GM12865 (cell line): ENCODE data around the gene HNRNPAB.

Experiments
- DNase-seq: peaks from one replicate; pipeline ENCODE4 v3.0.0; 2010; ENCODE audit warnings: low read depth
- H3K4me3 ChIP-seq: 2 replicates; pipeline ENCODE4 v1.5.1; 2011; ENCODE audit warnings: mild to moderate bottlenecking, low read depth, low read length, control low read depth
- TF ChIP-seq, protein P1 (sequence below): IDR thresholded peaks from 2 replicates; pipeline ENCODE4 v1.5.1; 2011; ENCODE audit warnings: low read length, control low read depth, low read depth, inconsistent platforms; ENCODE audit not compliant: insufficient read depth; ENCODE audit errors: missing control alignments

HNRNPAB gene

DNA sequence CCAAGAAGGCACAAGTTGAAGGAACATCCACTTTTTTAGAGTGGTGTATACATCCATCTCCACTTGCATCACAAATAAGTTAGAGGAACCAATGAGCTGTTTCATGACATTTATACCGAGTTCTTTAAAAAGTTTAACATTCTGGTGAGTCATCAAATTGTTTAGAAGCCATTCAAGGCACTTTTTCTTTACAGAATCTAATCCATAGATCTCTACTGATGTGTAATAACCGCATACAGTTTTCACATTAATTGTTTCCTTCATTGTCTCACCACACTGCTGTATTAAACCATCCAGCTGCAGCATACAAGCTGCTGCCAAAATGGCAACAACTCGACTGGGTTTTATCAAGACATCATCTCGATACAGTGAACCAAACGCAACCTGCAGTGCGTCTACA, 17.9 kb upstream of the HNRNPAB start:
- DNase-seq, result no peak
- TF ChIP-seq, protein P1, sequence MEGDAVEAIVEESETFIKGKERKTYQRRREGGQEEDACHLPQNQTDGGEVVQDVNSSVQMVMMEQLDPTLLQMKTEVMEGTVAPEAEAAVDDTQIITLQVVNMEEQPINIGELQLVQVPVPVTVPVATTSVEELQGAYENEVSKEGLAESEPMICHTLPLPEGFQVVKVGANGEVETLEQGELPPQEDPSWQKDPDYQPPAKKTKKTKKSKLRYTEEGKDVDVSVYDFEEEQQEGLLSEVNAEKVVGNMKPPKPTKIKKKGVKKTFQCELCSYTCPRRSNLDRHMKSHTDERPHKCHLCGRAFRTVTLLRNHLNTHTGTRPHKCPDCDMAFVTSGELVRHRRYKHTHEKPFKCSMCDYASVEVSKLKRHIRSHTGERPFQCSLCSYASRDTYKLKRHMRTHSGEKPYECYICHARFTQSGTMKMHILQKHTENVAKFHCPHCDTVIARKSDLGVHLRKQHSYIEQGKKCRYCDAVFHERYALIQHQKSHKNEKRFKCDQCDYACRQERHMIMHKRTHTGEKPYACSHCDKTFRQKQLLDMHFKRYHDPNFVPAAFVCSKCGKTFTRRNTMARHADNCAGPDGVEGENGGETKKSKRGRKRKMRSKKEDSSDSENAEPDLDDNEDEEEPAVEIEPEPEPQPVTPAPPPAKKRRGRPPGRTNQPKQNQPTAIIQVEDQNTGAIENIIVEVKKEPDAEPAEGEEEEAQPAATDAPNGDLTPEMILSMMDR, result no peak
- no peak overlapping the region for H3K4me3 ChIP-seq

DNA sequence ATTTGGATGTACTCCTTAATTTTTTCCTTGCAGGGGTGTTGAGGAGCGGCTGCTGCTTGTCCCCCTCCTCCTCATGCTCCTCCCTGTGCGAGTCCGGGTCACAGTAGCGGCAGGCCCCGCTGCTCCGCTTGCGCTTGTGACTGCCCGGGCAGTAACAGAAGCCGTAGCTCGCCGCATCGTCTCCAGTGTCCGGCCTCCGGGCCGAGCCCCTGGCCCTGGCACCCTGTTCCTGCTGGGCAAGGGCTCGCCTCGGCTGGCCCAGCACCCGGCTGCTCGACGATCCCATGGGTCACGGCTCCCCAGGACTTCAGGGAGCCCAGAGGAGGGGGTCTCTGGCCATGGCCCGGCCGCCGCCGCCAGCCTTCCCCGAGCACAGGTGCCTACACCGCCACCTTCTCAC, 17.3 kb upstream of the HNRNPAB start, which contains the start of gene GMCL2:
Gene GMCL2, minus strand, starts transcription at position 358 of the 400 bp plus-strand sequence. Its CDS starts 72 bp downstream, at position 286.
- no peak within 1 kb of the TSS for H3K4me3 ChIP-seq
- no peak for DNase-seq

DNA sequence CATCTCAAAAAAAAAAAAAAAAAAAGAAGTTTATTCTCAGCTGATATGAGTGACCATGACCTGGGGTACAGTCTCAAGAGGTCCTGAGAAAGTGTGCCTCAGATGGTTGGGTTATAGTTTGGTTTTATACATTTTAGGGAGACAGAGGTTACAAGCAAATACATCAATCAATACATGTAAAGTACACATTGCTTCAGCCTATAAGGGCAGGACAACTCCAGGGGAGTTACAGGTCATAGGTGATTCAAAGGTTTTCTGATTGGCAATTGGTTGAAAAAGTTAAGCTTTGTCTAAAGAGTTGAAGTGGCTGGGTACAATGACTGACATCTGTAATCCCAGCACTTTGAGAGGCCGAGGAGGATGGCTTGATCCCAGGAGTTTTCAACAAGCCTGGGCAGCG, 14.9 kb upstream of the HNRNPAB start:
- H3K4me3 ChIP-seq, result no peak overlapping the region
- TF ChIP-seq, protein P1, result no peak
- DNase-seq, result no peak

More for the DNA sequence above, 17.3 kb upstream of the HNRNPAB start, which contains the start of gene GMCL2:
- TF ChIP-seq, protein P1, result no peak

DNA sequence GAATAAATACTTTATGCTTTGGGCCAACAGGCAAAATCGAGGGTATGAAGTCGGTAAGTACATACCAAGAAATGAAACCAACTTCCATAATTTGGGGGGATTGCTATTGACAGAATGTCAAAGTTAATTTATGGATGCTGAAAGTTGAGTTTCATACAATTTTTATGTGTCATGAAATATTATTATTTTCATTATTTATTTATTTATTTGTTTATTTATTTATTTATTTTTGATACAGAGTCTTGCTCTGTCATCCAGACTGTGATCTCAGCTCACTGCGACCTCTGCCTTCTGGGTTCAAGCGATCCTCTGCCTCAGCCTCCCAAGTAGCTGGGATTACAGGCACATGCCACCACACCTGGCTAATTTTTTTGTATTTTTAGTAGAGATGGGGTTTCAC, 12.7 kb upstream of the HNRNPAB start:
- TF ChIP-seq, protein P1, result no peak
- H3K4me3 ChIP-seq, result no peak overlapping the region
- no peak for DNase-seq

DNA sequence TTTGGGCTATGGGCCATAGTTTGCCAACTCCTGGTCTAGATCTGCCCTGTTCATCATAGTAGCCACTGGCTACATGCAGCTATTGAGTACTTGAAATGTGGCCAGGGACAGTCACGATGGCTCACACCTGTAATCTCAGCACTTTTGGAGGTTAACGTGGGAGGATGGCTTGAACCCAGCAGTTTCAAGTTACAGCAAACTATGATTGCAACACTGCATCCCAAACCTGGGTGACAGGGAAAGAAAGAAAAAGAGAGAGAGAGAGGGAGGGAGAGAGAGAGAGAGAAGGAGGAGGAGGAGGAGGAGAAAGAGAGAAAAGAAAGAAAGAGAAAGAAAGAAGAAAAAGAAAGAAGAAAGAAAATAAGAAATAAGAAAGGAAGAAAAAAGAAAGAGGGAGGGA, 12.1 kb upstream of the HNRNPAB start:
- no peak for DNase-seq
- TF ChIP-seq, protein P1, result no peak
- H3K4me3 ChIP-seq, result no peak overlapping the region

DNA sequence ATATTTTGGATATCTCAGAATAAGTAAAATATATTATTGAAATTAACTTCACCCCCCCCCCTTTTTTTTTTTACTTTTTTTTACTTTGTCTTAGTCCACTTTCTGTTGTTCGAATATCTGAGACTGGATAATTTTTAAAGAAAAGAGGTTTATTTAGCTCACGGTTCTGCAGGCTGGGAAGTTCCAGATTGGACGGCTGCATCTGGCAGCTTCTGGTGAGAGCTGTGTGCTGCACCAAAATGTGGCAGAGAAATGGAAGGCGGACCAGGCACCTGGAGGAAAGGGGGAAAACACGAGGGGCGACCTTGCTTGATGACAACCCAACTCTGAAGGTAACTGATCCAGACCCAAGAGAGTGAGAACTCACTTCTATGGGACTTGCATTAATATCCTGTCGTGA, 11.5 kb upstream of the HNRNPAB start:
- DNase-seq, result no peak
- H3K4me3 ChIP-seq, result no peak overlapping the region
- TF ChIP-seq, protein P1, result no peak

DNA sequence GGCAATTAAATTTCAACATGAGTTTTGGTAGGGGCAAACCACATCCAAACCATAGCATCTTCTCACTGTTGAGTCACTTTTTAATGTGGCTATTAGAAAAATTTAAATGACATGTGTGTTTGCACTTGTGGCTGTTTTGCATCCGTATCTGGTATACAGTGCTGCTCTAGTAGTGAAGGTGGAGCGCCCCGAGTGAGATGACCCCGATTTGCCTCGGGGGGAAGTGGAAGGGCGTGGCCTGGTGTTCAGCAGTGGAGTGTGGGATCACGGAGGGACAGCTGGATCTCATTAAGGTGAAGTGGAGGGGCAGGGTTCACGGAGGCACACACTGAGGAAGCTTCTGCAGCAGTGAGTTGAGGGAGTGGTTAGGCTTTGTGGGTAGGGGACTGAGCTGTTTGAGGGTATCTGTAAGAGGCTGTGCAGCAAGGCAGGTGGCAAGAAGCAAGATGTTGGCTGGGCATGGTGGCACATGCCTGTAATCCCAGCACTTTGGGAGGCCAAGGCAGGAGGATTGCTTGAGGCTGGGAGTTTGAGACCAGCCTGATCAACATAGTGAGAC, 11.0 kb upstream of the HNRNPAB start:
- TF ChIP-seq, protein P1, result no peak
- H3K4me3 ChIP-seq, result no peak overlapping the region
- no peak for DNase-seq
